Measurements from ENCODE around the gene OR4C6. TPM values are rescaled to one million over a fixed set of nuclear protein-coding genes. Genes with fewer than 3 reads are reported as not detected.

Gene OR4C6
- not detected in 2 replicates for total RNA-seq (2014; rRNA removed; shearing (Covaris generic); ENCODE audit: low replicate concordance)

- H3K79me2 ChIP-seq (ENCODE audit: low read length), result no peaks in the 10 kb centered on the region
- no peaks in the 10 kb centered on the region for H3K9me2 ChIP-seq (replicated peaks; ENCODE audit: insufficient read depth, low read length)
- DNase-seq, result no peak
- no peaks in the 10 kb centered on the region for H3K27me3 ChIP-seq (ENCODE audit: low read length)
- H2AFZ ChIP-seq (ENCODE audit: low read length), result no peak within 1 kb of the TSS
- H3K4me1 ChIP-seq (ENCODE audit: low read length), result no peaks in the 10 kb centered on the region
- H3K4me3 ChIP-seq (ENCODE audit: low read length), result no peak within 1 kb of the TSS
- H3K4me2 ChIP-seq (ENCODE audit: low read depth, low read length, poor library complexity, severe bottlenecking), result no peak within 1 kb of the TSS
- no peaks in the 10 kb centered on the region for H4K20me1 ChIP-seq (ENCODE audit: insufficient read depth, low read depth, low read length)
- no peaks in the 10 kb centered on the region for H3K36me3 ChIP-seq (ENCODE audit: insufficient read depth, low read length)
- H3K9me3 ChIP-seq (ENCODE audit: low read length), result peaks cover 7% of the 10 kb centered on the region
- H3K9ac ChIP-seq (ENCODE audit: low read length), result no peak within 1 kb of the TSS
- H3K27ac ChIP-seq (ENCODE audit: low read length), result no peak within 1 kb of the TSS
Observed at GRCh38 chr11:55661901-55662300, at the start of gene OR4C6. Gene OR4C6, plus strand, starts transcription at chr11:55662201. Its CDS starts 2,966 bp downstream, at chr11:55665167.

- Histone ChIP-seq H3K4me2 (ENCODE audit: low read depth, low read length, poor library complexity, severe bottlenecking) (no peak overlapping the region), H3K27ac (ENCODE audit: low read length) (no peak overlapping the region), H3K79me2 (ENCODE audit: low read length) (no peaks in the 10 kb centered on the region), H3K4me3 (ENCODE audit: low read length) (no peak overlapping the region), H3K9me3 (ENCODE audit: low read length) (peaks cover 2% of the 10 kb centered on the region; the same call in 1 of the 2 replicates), H3K9ac (ENCODE audit: low read length) (no peak overlapping the region), H3K9me2 (replicated peaks; ENCODE audit: insufficient read depth, low read length) (no peaks in the 10 kb centered on the region), H3K36me3 (ENCODE audit: insufficient read depth, low read length) (no peaks in the 10 kb centered on the region), H3K4me1 (ENCODE audit: low read length) (no peaks in the 10 kb centered on the region), H3K27me3 (ENCODE audit: low read length) (no peaks in the 10 kb centered on the region), H4K20me1 (ENCODE audit: insufficient read depth, low read depth, low read length) (no peaks in the 10 kb centered on the region), H2AFZ (ENCODE audit: low read length) (no peak overlapping the region)
- DNase-seq, result no peak
Observed at GRCh38 chr11:55624531-55624930, 37.5 kb upstream of the OR4C6 start.

- Histone ChIP-seq H3K4me3 (ENCODE audit: low read length) (no peak within 1 kb of the TSS), H3K9me3 (ENCODE audit: low read length) (no peaks in the 10 kb centered on the region), H3K27ac (ENCODE audit: low read length) (no peak within 1 kb of the TSS), H3K9me2 (replicated peaks; ENCODE audit: insufficient read depth, low read length) (no peaks in the 10 kb centered on the region), H3K27me3 (ENCODE audit: low read length) (no peaks in the 10 kb centered on the region), H3K79me2 (ENCODE audit: low read length) (no peaks in the 10 kb centered on the region), H3K36me3 (ENCODE audit: insufficient read depth, low read length) (no peaks in the 10 kb centered on the region), H3K4me2 (ENCODE audit: low read depth, low read length, poor library complexity, severe bottlenecking) (no peak within 1 kb of the TSS), H3K9ac (ENCODE audit: low read length) (no peak within 1 kb of the TSS), H3K4me1 (ENCODE audit: low read length) (no peaks in the 10 kb centered on the region), H4K20me1 (ENCODE audit: insufficient read depth, low read depth, low read length) (no peaks in the 10 kb centered on the region), H2AFZ (ENCODE audit: low read length) (no peak within 1 kb of the TSS)
- no peak for DNase-seq
Observed at GRCh38 chr11:55634813-55635212, 27.2 kb upstream of the OR4C6 start, which contains the start of gene OR4P4. Gene OR4P4, plus strand, starts transcription at chr11:55635113.

GRCh38 chr11:55648027-55648426, 14.0 kb upstream of the OR4C6 start, which contains the start of gene OR4S2:
Gene OR4S2, plus strand, starts transcription at chr11:55648327. Its CDS starts 2,577 bp downstream, at chr11:55650904.
- Histone ChIP-seq H3K27me3 (ENCODE audit: low read length) (no peaks in the 10 kb centered on the region), H3K4me1 (ENCODE audit: low read length) (no peaks in the 10 kb centered on the region), H3K4me3 (ENCODE audit: low read length) (no peak within 1 kb of the TSS), H2AFZ (ENCODE audit: low read length) (no peak within 1 kb of the TSS), H3K27ac (ENCODE audit: low read length) (no peak within 1 kb of the TSS), H3K79me2 (ENCODE audit: low read length) (no peaks in the 10 kb centered on the region), H3K4me2 (ENCODE audit: low read depth, low read length, poor library complexity, severe bottlenecking) (no peak within 1 kb of the TSS), H3K9me3 (ENCODE audit: low read length) (no peaks in the 10 kb centered on the region), H4K20me1 (ENCODE audit: insufficient read depth, low read depth, low read length) (no peaks in the 10 kb centered on the region), H3K9ac (ENCODE audit: low read length) (no peak within 1 kb of the TSS), H3K9me2 (replicated peaks; ENCODE audit: insufficient read depth, low read length) (no peaks in the 10 kb centered on the region), H3K36me3 (ENCODE audit: insufficient read depth, low read length) (no peaks in the 10 kb centered on the region)
- DNase-seq, result no peak

- Histone ChIP-seq H3K9ac (ENCODE audit: low read length) (no peak overlapping the region), H3K36me3 (ENCODE audit: insufficient read depth, low read length) (no peaks in the 10 kb centered on the region), H4K20me1 (ENCODE audit: insufficient read depth, low read depth, low read length) (no peaks in the 10 kb centered on the region), H2AFZ (ENCODE audit: low read length) (no peak overlapping the region), H3K79me2 (ENCODE audit: low read length) (no peaks in the 10 kb centered on the region), H3K27me3 (ENCODE audit: low read length) (no peaks in the 10 kb centered on the region), H3K9me2 (replicated peaks; ENCODE audit: insufficient read depth, low read length) (no peaks in the 10 kb centered on the region), H3K4me1 (ENCODE audit: low read length) (no peaks in the 10 kb centered on the region), H3K4me2 (ENCODE audit: low read depth, low read length, poor library complexity, severe bottlenecking) (no peak overlapping the region), H3K9me3 (ENCODE audit: low read length) (no peaks in the 10 kb centered on the region), H3K27ac (ENCODE audit: low read length) (no peak overlapping the region), H3K4me3 (ENCODE audit: low read length) (no peak overlapping the region)
- no peak for DNase-seq
Observed at GRCh38 chr11:55652560-55652959, 9.4 kb upstream of the OR4C6 start.

- no peak for DNase-seq
- Histone ChIP-seq H3K4me1 (ENCODE audit: low read length) (no peaks in the 10 kb centered on the region), H3K4me3 (ENCODE audit: low read length) (no peak overlapping the region), H3K27ac (ENCODE audit: low read length) (no peak overlapping the region), H3K9ac (ENCODE audit: low read length) (no peak overlapping the region), H3K79me2 (ENCODE audit: low read length) (no peaks in the 10 kb centered on the region), H3K9me2 (replicated peaks; ENCODE audit: insufficient read depth, low read length) (no peaks in the 10 kb centered on the region), H3K4me2 (ENCODE audit: low read depth, low read length, poor library complexity, severe bottlenecking) (no peak overlapping the region), H2AFZ (ENCODE audit: low read length) (no peak overlapping the region), H3K36me3 (ENCODE audit: insufficient read depth, low read length) (no peaks in the 10 kb centered on the region), H3K9me3 (ENCODE audit: low read length) (no peaks in the 10 kb centered on the region), H3K27me3 (ENCODE audit: low read length) (no peaks in the 10 kb centered on the region), H4K20me1 (ENCODE audit: insufficient read depth, low read depth, low read length) (no peaks in the 10 kb centered on the region)
Observed at GRCh38 chr11:55655096-55655495, 6.9 kb upstream of the OR4C6 start.

- H3K4me2 ChIP-seq (ENCODE audit: low read depth, low read length, poor library complexity, severe bottlenecking), result no peak overlapping the region
- H3K9me3 ChIP-seq (ENCODE audit: low read length), result no peaks in the 10 kb centered on the region
- H3K9me2 ChIP-seq (replicated peaks; ENCODE audit: insufficient read depth, low read length), result no peaks in the 10 kb centered on the region
- no peaks in the 10 kb centered on the region for H3K79me2 ChIP-seq (ENCODE audit: low read length)
- H3K36me3 ChIP-seq (ENCODE audit: insufficient read depth, low read length), result no peaks in the 10 kb centered on the region
- no peak overlapping the region for H3K4me3 ChIP-seq (ENCODE audit: low read length)
- no peaks in the 10 kb centered on the region for H4K20me1 ChIP-seq (ENCODE audit: insufficient read depth, low read depth, low read length)
- H3K27me3 ChIP-seq (ENCODE audit: low read length), result no peaks in the 10 kb centered on the region
- H3K4me1 ChIP-seq (ENCODE audit: low read length), result no peaks in the 10 kb centered on the region
- H3K9ac ChIP-seq (ENCODE audit: low read length), result no peak overlapping the region
- no peak overlapping the region for H3K27ac ChIP-seq (ENCODE audit: low read length)
- no peak for DNase-seq
- no peak overlapping the region for H2AFZ ChIP-seq (ENCODE audit: low read length)
Observed at GRCh38 chr11:55658031-55658573, 3.9 kb upstream of the OR4C6 start.

GRCh38 chr11:55658608-55659007, 3.4 kb upstream of the OR4C6 start:
- no peak overlapping the region for H3K9ac ChIP-seq (ENCODE audit: low read length)
- no peaks in the 10 kb centered on the region for H3K36me3 ChIP-seq (ENCODE audit: insufficient read depth, low read length)
- H2AFZ ChIP-seq (ENCODE audit: low read length), result no peak overlapping the region
- H3K4me3 ChIP-seq (ENCODE audit: low read length), result no peak overlapping the region
- H3K9me3 ChIP-seq (ENCODE audit: low read length), result no peaks in the 10 kb centered on the region
- H3K9me2 ChIP-seq (replicated peaks; ENCODE audit: insufficient read depth, low read length), result no peaks in the 10 kb centered on the region
- H3K79me2 ChIP-seq (ENCODE audit: low read length), result no peaks in the 10 kb centered on the region
- no peaks in the 10 kb centered on the region for H3K4me1 ChIP-seq (ENCODE audit: low read length)
- DNase-seq, result no peak
- H3K27me3 ChIP-seq (ENCODE audit: low read length), result no peaks in the 10 kb centered on the region
- no peaks in the 10 kb centered on the region for H4K20me1 ChIP-seq (ENCODE audit: insufficient read depth, low read depth, low read length)
- H3K27ac ChIP-seq (ENCODE audit: low read length), result no peak overlapping the region
- H3K4me2 ChIP-seq (ENCODE audit: low read depth, low read length, poor library complexity, severe bottlenecking), result no peak overlapping the region

Data from Karpas-422 (cell line).